CD4-positive, alpha-beta T cell treated with Interleukin-21 for 1 hour (primary cell): ENCODE measurements around the gene APC2.
"Not testable (repeated sequence)": the region's sequence is repeated elsewhere in the genome, so short reads cannot be mapped to it uniquely, and the experiment has no call there.

Experiments
- DNase-seq: peaks from one replicate; pipeline ENCODE4 v3.0.0-alpha.2; 2020

Gene APC2

GRCh38 chr19:1412995-1413800 is 36.7 kb upstream of the APC2 start:
- DNase-seq = no peak

GRCh38 chr19:1416014-1416841 is 33.7 kb upstream of the APC2 start:
- DNase-seq = no peak

- DNase-seq = no peak
Measured at GRCh38 chr19:1417145-1417544, 32.8 kb upstream of the APC2 start.

- no peak for DNase-seq
Measured at GRCh38 chr19:1417681-1418495, 32.0 kb upstream of the APC2 start.

- no peak for DNase-seq
Measured at GRCh38 chr19:1418496-1418775, 31.5 kb upstream of the APC2 start.

- DNase-seq = no peak
Measured at GRCh38 chr19:1418951-1419738, 30.8 kb upstream of the APC2 start.

GRCh38 chr19:1420085-1420484 is 29.8 kb upstream of the APC2 start:
- DNase-seq = not testable (repeated sequence)

- DNase-seq = no peak
Measured at GRCh38 chr19:1420590-1420989, 29.3 kb upstream of the APC2 start.

- no peak for DNase-seq
Measured at GRCh38 chr19:1421218-1421957, 28.5 kb upstream of the APC2 start.

GRCh38 chr19:1421958-1422305 is 28.0 kb upstream of the APC2 start:
- DNase-seq = no peak

GRCh38 chr19:1422360-1422759 is 27.6 kb upstream of the APC2 start:
- no peak for DNase-seq

- DNase-seq = no peak
Measured at GRCh38 chr19:1422943-1423342, 27.0 kb upstream of the APC2 start.

GRCh38 chr19:1423436-1424191 is 26.3 kb upstream of the APC2 start:
- no peak for DNase-seq

- no peak for DNase-seq
Measured at GRCh38 chr19:1424192-1424955, 25.5 kb upstream of the APC2 start.

- DNase-seq = no peak
Measured at GRCh38 chr19:1425102-1425837, 24.7 kb upstream of the APC2 start.

- DNase-seq = no peak
Measured at GRCh38 chr19:1425902-1426301, 24.0 kb upstream of the APC2 start.

GRCh38 chr19:1426736-1427135 is 23.2 kb upstream of the APC2 start:
- DNase-seq = no peak

- no peak for DNase-seq
Measured at GRCh38 chr19:1427221-1427920, 22.6 kb upstream of the APC2 start.

GRCh38 chr19:1428738-1429391 is 21.1 kb upstream of the APC2 start:
- no peak for DNase-seq
